GM18951 (cell line): Measurements from ENCODE around the gene ZNF474.

Source experiments
- POLR2A ChIP-seq: IDR thresholded peaks from 4 replicates; pipeline ENCODE4 v1.6.1; 2011; ENCODE audit warnings: mild to moderate bottlenecking; ENCODE audit not compliant: insufficient read length, insufficient read depth; ENCODE audit errors: extremely low read depth
- in situ Hi-C: fragments of 300-500 bp; cut with MboI; formaldehyde crosslinking; loops from one replicate; pipeline ENCODE4 v1.12.0; 2022; ENCODE audit warnings: low sequenced_read_pairs, mixed read lengths, inconsistent platforms; ENCODE audit not compliant: unreplicated experiment

The ZNF474 gene

GRCh38 chr5:122184676-122185255 is 55.4 kb downstream of the ZNF474 start:
- in situ Hi-C loops = no loop called here
- TF ChIP-seq POLR2A = no peak

GRCh38 chr5:122187426-122187825 is 58.1 kb downstream of the ZNF474 start:
- in situ Hi-C loops = no loop called here
- TF ChIP-seq POLR2A = no peak

GRCh38 chr5:122190156-122190555 is 60.8 kb downstream of the ZNF474 start:
- in situ Hi-C loops = no loop called here
- no peak for TF ChIP-seq POLR2A

GRCh38 chr5:122192497-122193496 is 63.5 kb downstream of the ZNF474 start:
- in situ Hi-C loops = no loop called here
- TF ChIP-seq POLR2A = no peak

GRCh38 chr5:122195802-122196394 is 66.6 kb downstream of the ZNF474 start:
- in situ Hi-C loops = no loop called here
- no peak for TF ChIP-seq POLR2A

GRCh38 chr5:122199146-122199545 is 69.8 kb downstream of the ZNF474 start:
- TF ChIP-seq POLR2A = no peak

GRCh38 chr5:122200450-122200849 is 71.1 kb downstream of the ZNF474 start:
- no peak for TF ChIP-seq POLR2A
- in situ Hi-C loops = no loop called here

More at GRCh38 chr5:122199146-122199545, 69.8 kb downstream of the ZNF474 start:
- in situ Hi-C loops = no loop called here

- in situ Hi-C loops = no loop called here
- TF ChIP-seq POLR2A = no peak
Observed at GRCh38 chr5:122200865-122201264, 71.5 kb downstream of the ZNF474 start.

- in situ Hi-C loops = no loop called here
Observed at GRCh38 chr5:122201365-122201764, 72.0 kb downstream of the ZNF474 start.

GRCh38 chr5:122202952-122203351 is 73.6 kb downstream of the ZNF474 start:
- no peak for TF ChIP-seq POLR2A
- in situ Hi-C loops = no loop called here

More at GRCh38 chr5:122201365-122201764, 72.0 kb downstream of the ZNF474 start:
- no peak for TF ChIP-seq POLR2A
